Left lung (tissue), 10 donors: Measurements from ENCODE around the gene TNFSF12. TPM values are rescaled to one million over a fixed set of nuclear protein-coding genes. Genes with fewer than 3 reads are reported as not detected.

Experiments
- ATAC-seq: fragments of 200-7000 bp; cut with Tn5 transposase; one replicate; pipeline ENCODE4 v1.9.1; 2020; ENCODE audit warnings: moderate library complexity
- DNase-seq, 4 donors: peaks; one replicate each; pipeline ENCODE4 v3.0.0-alpha.2; 2013 to 2020
- H3K27ac ChIP-seq, 2 donors: fragments of 200-600 bp; sonication (generic) in 1 of 2; one replicate each; pipeline versions ENCODE4 v1.5.0 to v1.8.0; 2020 to 2021
- H3K27me3 ChIP-seq, 2 donors: fragments of 200-600 bp; sonication (generic) in 1 of 2; one replicate each; pipeline versions ENCODE4 v1.5.0 to v1.8.0; 2020 to 2021
- H3K36me3 ChIP-seq, 2 donors: fragments of 200-600 bp; sonication (generic) in 1 of 2; one replicate each; pipeline versions ENCODE4 v1.5.0 to v1.8.0; 2020 to 2021
- H3K4me1 ChIP-seq, 2 donors: fragments of 200-600 bp; one replicate each; pipeline ENCODE4 v1.8.0; 2021
- H3K4me3 ChIP-seq, 2 donors: fragments of 200-600 bp; sonication (generic) in 1 of 2; one replicate each; pipeline versions ENCODE4 v1.5.0 to v1.8.0; 2020 to 2021; ENCODE audit warnings: mild to moderate bottlenecking in 1 of 2
- H3K9me3 ChIP-seq, 2 donors: fragments of 200-600 bp; sonication (generic) in 1 of 2; one replicate each; pipeline versions ENCODE4 v1.5.0 to v1.8.0; 2020 to 2021
- intact Hi-C, 2 donors: fragments of 100-400 bp; cut with DNase I; formaldehyde crosslinking; loops; one replicate each; pipeline versions ENCODE4 v1.11.2 to v1.14.2; 2022
- polyA plus RNA-seq, 6 donors: library from polyadenylated mRNA; unstranded; fragments of 120-200 nt; gene quantifications; one replicate each; pipeline ENCODE4 v1.2.1, GENCODE V29; 2013; ENCODE audit not compliant: insufficient read length in 6 of 6
- total RNA-seq, 2 donors: library from RNA; stranded (reverse); fragmentation: NEBNext Ultra II Directional; extraction: Animal tissue kit (Norgen Biotek cat#: 25700); gene quantifications; one replicate each; pipeline ENCODE4 v1.2.1, GENCODE V29; 2021
- TF ChIP-seq, protein P1 (sequence below), 2 donors: fragments of 200-600 bp; sonication (generic) in 1 of 2; IDR thresholded peaks; one replicate each; pipeline versions ENCODE4 v1.5.0 to v1.8.0; 2021; ENCODE audit warnings: antibody characterized with exemption in 2 of 2
- donor health status: DM: no; HTN: yes; CAD: no.
- donor health status: DM: no; HTN: no; CAD: no.

TNFSF12 gene
- total and polyA plus RNA-seq, 8 donors: 23.6 to 50.5 (median 29.9) TPM

DNA sequence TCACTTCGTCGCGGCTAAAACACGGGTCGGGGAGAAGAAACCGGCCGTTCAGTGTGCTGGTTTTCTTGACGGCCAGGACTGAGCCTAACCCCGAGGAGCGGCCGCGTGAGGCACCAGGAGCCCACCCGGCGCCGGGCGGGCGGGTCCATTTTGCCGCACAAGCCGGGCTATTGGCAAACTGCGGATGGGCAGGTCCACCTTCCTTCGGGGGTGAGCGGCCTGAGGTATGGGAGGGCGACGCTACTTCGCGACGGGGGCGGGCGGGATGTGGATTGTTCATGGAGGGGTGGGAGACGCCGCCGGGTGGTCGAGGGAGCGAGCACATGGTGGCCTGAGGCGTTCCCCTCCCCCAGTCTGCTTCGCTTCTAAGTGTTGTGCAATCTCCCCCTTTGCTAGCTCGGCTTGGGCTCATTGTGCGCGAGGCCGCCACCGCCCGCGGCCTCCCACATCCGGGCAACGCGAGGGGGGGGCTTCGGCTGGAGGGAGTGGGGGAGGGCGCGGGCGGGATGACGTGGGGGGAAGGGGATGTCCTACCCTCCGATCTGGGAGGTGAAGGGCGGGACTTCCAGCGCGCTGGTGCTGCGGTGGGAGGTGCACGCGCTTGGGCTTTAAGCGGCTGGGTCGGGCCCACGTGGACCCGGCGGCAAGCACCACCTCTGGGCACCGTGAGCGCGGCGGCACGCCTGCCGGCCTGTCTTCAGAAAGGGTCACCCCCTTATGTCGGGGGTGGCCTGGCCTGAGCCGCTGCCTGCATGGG is 24.6 kb downstream of the TNFSF12 start:
- TF ChIP-seq, protein P1, sequence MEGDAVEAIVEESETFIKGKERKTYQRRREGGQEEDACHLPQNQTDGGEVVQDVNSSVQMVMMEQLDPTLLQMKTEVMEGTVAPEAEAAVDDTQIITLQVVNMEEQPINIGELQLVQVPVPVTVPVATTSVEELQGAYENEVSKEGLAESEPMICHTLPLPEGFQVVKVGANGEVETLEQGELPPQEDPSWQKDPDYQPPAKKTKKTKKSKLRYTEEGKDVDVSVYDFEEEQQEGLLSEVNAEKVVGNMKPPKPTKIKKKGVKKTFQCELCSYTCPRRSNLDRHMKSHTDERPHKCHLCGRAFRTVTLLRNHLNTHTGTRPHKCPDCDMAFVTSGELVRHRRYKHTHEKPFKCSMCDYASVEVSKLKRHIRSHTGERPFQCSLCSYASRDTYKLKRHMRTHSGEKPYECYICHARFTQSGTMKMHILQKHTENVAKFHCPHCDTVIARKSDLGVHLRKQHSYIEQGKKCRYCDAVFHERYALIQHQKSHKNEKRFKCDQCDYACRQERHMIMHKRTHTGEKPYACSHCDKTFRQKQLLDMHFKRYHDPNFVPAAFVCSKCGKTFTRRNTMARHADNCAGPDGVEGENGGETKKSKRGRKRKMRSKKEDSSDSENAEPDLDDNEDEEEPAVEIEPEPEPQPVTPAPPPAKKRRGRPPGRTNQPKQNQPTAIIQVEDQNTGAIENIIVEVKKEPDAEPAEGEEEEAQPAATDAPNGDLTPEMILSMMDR (IDR thresholded peaks at IDR 0.05): no peak
- intact Hi-C loops: no loop called here
- DNase-seq (peak; percentile 90 to 97 (median 94)), ATAC-seq (peak; percentile 73)
- H3K4me3 ChIP-seq: peak overlapping the region; percentile 100
- no peaks in the 10 kb centered on the region for H3K27me3 ChIP-seq
- H3K36me3 ChIP-seq: peaks cover 0 to 79% of the 10 kb centered on the region in 2 donors
- peak overlapping the region; percentile 97 to 98 for H3K27ac ChIP-seq
- H3K9me3 ChIP-seq: no peaks in the 10 kb centered on the region
- H3K4me1 ChIP-seq: peaks cover 18 to 60% of the 10 kb centered on the region in 2 donors

DNA sequence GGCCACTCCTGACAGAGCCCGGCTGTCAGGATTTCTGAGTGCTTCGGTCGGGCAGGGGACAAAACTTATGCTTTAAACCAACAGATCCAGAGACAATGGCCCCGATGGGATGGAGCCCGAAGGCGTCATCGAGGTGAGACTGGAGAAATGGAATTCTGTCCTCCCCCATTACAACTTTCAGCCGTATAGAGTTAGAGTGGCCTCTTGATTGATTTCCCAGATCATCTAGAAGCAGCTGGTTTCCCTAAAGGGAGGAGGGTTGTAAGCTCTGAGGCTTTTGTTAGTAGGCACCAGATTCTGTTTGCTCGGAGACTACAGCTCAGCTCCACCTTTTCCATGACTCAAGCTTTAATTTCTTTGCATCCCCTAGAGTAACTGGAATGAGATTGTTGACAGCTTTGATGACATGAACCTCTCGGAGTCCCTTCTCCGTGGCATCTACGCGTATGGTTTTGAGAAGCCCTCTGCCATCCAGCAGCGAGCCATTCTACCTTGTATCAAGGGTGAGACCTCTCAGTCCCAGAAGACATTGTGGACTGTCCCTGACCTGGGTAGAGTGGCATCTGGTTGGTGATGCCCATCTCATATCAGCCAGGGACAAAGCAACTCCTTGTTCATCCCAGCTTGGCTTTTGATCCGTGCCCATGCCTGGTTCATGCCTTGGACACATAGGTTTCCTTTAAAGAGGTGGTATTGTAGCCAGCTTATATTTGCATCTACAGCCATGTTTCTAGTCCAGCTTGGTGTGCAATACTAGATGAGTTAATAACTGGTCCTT is 25.5 kb downstream of the TNFSF12 start:
- TF ChIP-seq, protein P1 (IDR thresholded peaks at IDR 0.05): no peak
- Histone ChIP-seq H3K27me3 (no peaks in the 10 kb centered on the region), H3K27ac (peak overlapping the region; percentile 97 to 98), H3K9me3 (no peaks in the 10 kb centered on the region), H3K36me3 (peaks cover 0 to 77% of the 10 kb centered on the region in 2 donors), H3K4me3 (peak overlapping the region; percentile 100), H3K4me1 (peaks cover 22 to 69% of the 10 kb centered on the region in 2 donors)
- intact Hi-C loops: no loop called here
- ATAC-seq (no peak), DNase-seq (no peak)

DNA sequence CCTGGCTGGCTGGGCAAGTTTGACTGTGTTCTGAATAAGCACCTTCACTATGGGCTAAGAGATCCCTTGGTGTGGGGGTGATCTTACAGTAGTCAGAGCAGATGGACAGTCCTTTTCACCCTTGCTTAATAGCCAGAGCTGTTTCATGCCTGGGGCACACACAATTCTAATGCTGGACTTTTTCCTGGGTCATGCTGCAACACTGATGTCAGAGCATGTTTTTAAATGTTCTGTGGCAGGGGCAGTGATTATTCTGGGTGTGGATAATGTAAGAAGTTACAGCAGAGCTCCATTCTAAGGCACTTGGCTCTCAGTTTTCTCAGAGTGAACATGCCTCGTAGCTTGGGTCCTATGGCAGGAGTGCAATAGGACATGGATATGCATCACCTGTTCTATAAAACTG is 26.6 kb downstream of the TNFSF12 start:
- no peaks in the 10 kb centered on the region for H3K27me3 ChIP-seq
- DNase-seq (no peak), ATAC-seq (no peak)
- TF ChIP-seq, protein P1 (IDR thresholded peaks at IDR 0.05): no peak
- H3K27ac ChIP-seq: peak overlapping the region in 1 of 2 donors; percentile 34
- intact Hi-C loops: no loop called here
- peaks cover 26 to 80% of the 10 kb centered on the region in 2 donors for H3K4me1 ChIP-seq
- peak overlapping the region in 1 of 2 donors; percentile 100 for H3K4me3 ChIP-seq
- peaks cover 0 to 71% of the 10 kb centered on the region in 2 donors for H3K36me3 ChIP-seq
- H3K9me3 ChIP-seq: no peaks in the 10 kb centered on the region

DNA sequence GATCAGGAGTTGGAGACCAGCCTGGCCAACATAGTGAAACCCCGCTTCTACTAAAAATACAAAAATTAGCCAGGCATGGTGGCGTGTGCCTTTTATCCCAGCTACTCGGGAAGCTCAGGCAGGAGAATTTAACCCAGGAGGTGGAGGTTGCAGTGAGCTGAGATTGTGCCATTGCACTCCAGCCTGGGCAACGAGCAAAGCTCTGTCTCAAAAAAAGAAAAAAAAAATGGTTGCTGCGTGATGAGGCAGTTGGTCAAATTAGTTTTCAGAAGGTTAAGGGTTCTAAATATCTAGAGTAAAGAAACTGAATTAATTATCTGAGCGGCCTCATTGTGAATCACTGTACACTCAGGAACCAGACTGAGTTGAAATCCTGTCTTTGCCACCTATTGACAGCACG is 27.1 kb downstream of the TNFSF12 start:
- DNase-seq: no peak
- TF ChIP-seq, protein P1 (IDR thresholded peaks at IDR 0.05): no peak
- Histone ChIP-seq H3K9me3 (no peaks in the 10 kb centered on the region), H3K4me1 (peaks cover 26 to 83% of the 10 kb centered on the region in 2 donors), H3K27me3 (no peaks in the 10 kb centered on the region), H3K4me3 (peak overlapping the region in 1 of 2 donors; percentile 100), H3K27ac (peak overlapping the region in 1 of 2 donors; percentile 34), H3K36me3 (peaks cover 0 to 71% of the 10 kb centered on the region in 2 donors)
- intact Hi-C loops: no loop called here
- no peak for ATAC-seq

DNA sequence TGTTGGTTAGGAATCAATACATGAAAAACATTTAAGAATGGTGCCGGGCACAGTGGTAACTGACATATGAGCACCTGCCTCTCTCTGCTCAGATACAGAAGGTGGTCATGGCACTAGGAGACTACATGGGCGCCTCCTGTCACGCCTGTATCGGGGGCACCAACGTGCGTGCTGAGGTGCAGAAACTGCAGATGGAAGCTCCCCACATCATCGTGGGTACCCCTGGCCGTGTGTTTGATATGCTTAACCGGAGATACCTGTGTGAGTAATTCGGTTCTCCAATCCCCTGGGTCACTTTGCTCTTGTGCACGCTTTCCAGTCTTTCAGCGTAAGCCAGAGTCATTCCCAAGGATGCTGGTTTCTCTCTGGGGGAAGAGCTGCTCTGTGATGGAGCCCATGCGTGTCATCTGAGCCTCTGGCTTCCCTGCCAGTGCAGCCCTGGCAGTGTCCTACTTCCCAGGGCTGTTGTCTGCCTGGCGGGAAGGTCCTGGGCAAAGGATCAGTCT is 27.6 kb downstream of the TNFSF12 start:
- H3K9me3 ChIP-seq: no peaks in the 10 kb centered on the region
- H3K4me1 ChIP-seq: peaks cover 26 to 83% of the 10 kb centered on the region in 2 donors
- TF ChIP-seq, protein P1 (IDR thresholded peaks at IDR 0.05): no peak
- H3K4me3 ChIP-seq: peak overlapping the region in 1 of 2 donors; percentile 100
- H3K36me3 ChIP-seq: peaks cover 0 to 71% of the 10 kb centered on the region in 2 donors
- peak overlapping the region in 1 of 2 donors; percentile 28 for H3K27ac ChIP-seq
- ATAC-seq (no peak), DNase-seq (no peak)
- no peaks in the 10 kb centered on the region for H3K27me3 ChIP-seq
- intact Hi-C loops: no loop called here
